ENCODE data around the gene TMEM151B. TPM values are rescaled to one million over a fixed set of nuclear protein-coding genes. Genes with fewer than 3 reads are reported as not detected.

TMEM151B gene
- polyA plus RNA-seq, 2 of the 4 experiments (the other 2 are of a cell fraction), result 0.01 TPM; not detected in 1

DNA sequence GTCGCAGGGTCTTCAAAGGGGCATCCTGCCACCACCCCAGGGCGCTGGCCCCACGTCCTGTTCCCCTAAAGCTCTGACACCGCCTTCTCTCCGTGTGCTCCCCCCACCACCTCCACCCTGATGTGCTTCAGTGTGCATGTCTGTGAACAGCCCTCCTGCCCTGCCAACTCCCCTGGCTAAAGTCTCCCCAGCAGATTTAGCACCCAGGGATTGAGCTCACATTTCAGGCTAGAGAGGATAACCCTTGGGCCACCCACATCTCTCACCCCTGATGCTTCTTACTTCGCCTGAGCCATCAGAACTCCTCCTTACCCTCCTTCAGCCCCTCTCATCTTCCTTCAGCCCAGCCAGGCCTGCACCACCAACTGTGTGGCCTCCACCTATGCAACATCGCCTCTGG, 7.5 kb downstream of the TMEM151B start:
- FAIRE-seq (no peak), DNase-seq (ENCODE audit: low read depth in 1 of 2, low spot score in 1 of 2) (no peak), ATAC-seq (no peak)
- Histone ChIP-seq H3K4me3 (no peak overlapping the region), H3K9me3 (no peaks in the 10 kb centered on the region), H3K4me1 (no peaks in the 10 kb centered on the region), H3K27ac (no peak overlapping the region), H3K4me2 (no peak overlapping the region)
- POLR2A ChIA-PET, result no interaction called here
- TF ChIP-seq, protein P1, sequence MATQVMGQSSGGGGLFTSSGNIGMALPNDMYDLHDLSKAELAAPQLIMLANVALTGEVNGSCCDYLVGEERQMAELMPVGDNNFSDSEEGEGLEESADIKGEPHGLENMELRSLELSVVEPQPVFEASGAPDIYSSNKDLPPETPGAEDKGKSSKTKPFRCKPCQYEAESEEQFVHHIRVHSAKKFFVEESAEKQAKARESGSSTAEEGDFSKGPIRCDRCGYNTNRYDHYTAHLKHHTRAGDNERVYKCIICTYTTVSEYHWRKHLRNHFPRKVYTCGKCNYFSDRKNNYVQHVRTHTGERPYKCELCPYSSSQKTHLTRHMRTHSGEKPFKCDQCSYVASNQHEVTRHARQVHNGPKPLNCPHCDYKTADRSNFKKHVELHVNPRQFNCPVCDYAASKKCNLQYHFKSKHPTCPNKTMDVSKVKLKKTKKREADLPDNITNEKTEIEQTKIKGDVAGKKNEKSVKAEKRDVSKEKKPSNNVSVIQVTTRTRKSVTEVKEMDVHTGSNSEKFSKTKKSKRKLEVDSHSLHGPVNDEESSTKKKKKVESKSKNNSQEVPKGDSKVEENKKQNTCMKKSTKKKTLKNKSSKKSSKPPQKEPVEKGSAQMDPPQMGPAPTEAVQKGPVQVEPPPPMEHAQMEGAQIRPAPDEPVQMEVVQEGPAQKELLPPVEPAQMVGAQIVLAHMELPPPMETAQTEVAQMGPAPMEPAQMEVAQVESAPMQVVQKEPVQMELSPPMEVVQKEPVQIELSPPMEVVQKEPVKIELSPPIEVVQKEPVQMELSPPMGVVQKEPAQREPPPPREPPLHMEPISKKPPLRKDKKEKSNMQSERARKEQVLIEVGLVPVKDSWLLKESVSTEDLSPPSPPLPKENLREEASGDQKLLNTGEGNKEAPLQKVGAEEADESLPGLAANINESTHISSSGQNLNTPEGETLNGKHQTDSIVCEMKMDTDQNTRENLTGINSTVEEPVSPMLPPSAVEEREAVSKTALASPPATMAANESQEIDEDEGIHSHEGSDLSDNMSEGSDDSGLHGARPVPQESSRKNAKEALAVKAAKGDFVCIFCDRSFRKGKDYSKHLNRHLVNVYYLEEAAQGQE (IDR thresholded peaks at IDR 0.05), result no peak
- TF ChIP-seq RNF2 (IDR thresholded peaks at IDR 0.05; ENCODE audit: borderline replicate concordance, low read depth), result no peak
- no peak for TF ChIP-seq ZC3H11A (IDR thresholded peaks at IDR 0.05)
- no peak for TF ChIP-seq PBX3 (IDR thresholded peaks at IDR 0.05)
- TF ChIP-seq, protein P2, sequence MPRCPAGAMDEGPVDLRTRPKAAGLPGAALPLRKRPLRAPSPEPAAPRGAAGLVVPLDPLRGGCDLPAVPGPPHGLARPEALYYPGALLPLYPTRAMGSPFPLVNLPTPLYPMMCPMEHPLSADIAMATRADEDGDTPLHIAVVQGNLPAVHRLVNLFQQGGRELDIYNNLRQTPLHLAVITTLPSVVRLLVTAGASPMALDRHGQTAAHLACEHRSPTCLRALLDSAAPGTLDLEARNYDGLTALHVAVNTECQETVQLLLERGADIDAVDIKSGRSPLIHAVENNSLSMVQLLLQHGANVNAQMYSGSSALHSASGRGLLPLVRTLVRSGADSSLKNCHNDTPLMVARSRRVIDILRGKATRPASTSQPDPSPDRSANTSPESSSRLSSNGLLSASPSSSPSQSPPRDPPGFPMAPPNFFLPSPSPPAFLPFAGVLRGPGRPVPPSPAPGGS (IDR thresholded peaks at IDR 0.05), result no peak
- TF ChIP-seq GATA3 (IDR thresholded peaks at IDR 0.05; ENCODE audit: borderline replicate concordance), result no peak
- TF ChIP-seq HEYL (CRISPR knock-in tag; IDR thresholded peaks at IDR 0.05), result no peak
- 56% methylated on average over 7 of the region's 7 CpGs for WGBS (ENCODE audit: missing lambda C conversion rate)
- CTCF ChIA-PET, result interaction anchor here (0.6 to 5.0 kb wide), 6 partner anchors 10 to 60 kb away, joined by 3 to 29 read pairs (median 4); no protein-coding TSS in a partner anchor

DNA sequence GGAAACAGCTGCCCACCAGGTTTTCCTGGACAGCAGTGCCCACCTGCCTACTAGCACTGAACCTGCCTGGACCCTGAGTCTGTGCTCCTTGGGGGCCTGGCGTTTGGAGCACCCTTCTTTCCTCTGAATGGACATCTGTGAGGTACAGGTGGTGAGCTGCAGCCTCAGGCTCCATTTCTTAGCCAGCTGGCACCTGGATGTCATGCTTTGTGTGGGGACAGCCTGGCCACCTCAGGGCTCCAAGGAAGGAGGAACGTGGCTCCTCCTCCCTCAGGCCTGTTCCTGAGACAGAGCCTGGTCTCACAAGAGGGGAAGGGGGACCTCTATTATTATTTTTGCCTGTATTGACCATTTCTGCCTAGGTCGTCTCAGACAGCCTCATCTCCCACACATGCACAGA, 8.1 kb downstream of the TMEM151B start:
- H3K4me2 ChIP-seq, result no peak overlapping the region
- POLR2A ChIA-PET, result no interaction called here

More for the DNA sequence above, 8.1 kb downstream of the TMEM151B start:
- WGBS (ENCODE audit: missing lambda C conversion rate), result 27% methylated on average over 3 of the region's 3 CpGs
- Histone ChIP-seq H3K27ac (no peak overlapping the region), H3K9me3 (no peaks in the 10 kb centered on the region), H3K4me3 (no peak overlapping the region), H3K4me1 (no peaks in the 10 kb centered on the region)
- no peak for FAIRE-seq
- ATAC-seq, result no peak
- CTCF ChIA-PET, result interaction anchor here (1.1 to 5.0 kb wide), 5 partner anchors 10 to 59 kb away, joined by 3 to 29 read pairs (median 5); no protein-coding TSS in a partner anchor
- DNase-seq (ENCODE audit: low read depth in 1 of 2, low spot score in 1 of 2), result no peak
- TF ChIP-seq EP300 (IDR thresholded peaks at IDR 0.05) (no peak), KDM5A (IDR thresholded peaks at IDR 0.05) (no peak), HOXA7 (CRISPR knock-in tag; IDR thresholded peaks at IDR 0.05) (no peak), HDAC2 (IDR thresholded peaks at IDR 0.05) (no peak), RCOR1 (IDR thresholded peaks at IDR 0.05; ENCODE audit: low read depth, low read length) (no peak), EHMT2 (IDR thresholded peaks at IDR 0.05; ENCODE audit: low read depth) (no peak), HES2 (IDR thresholded peaks at IDR 0.05) (no peak), CTCF (IDR thresholded peaks at IDR 0.05) (no peak), TFCP2L1 (CRISPR knock-in tag; IDR thresholded peaks at IDR 0.05) (no peak)
- TF ChIP-seq, protein P2 (IDR thresholded peaks at IDR 0.05), result no peak
- TF ChIP-seq, protein P3, sequence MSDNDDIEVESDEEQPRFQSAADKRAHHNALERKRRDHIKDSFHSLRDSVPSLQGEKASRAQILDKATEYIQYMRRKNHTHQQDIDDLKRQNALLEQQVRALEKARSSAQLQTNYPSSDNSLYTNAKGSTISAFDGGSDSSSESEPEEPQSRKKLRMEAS (IDR thresholded peaks at IDR 0.05), result no peak
